K562 (cell line): Measurements from ENCODE around the gene PHF21A. TPM values are rescaled to one million over a fixed set of nuclear protein-coding genes. Genes with fewer than 3 reads are reported as not detected.

Source experiments
- ASH1L ChIP-seq: fragments of 450-650 bp; IDR thresholded peaks from 2 replicates; pipeline ENCODE4 v1.6.1; 2018; ENCODE audit warnings: borderline replicate concordance, mild to moderate bottlenecking, low read depth; ENCODE audit not compliant: partially characterized antibody
- ATF1 ChIP-seq, 2 experiments: fragments of 450-650 bp in 1 of 2; IDR thresholded peaks; 2 replicates each; pipeline ENCODE4 v1.6.1; 2016; ENCODE audit warnings: missing compliant biosample characterization in 1 of 2, missing genetic modification characterization in 1 of 2
- BHLHE40 ChIP-seq: IDR thresholded peaks from 2 replicates; pipeline ENCODE4 v1.6.1; 2011; ENCODE audit warnings: low read length, improper control_type of control experiment
- ETV5 ChIP-seq: sonication (generic); formaldehyde crosslinking; IDR thresholded peaks from 2 replicates; pipeline ENCODE4 v1.4.0; 2020; ENCODE audit warnings: low read depth, mild to moderate bottlenecking, missing genetic modification reagents
- HDAC1 ChIP-seq, 2 experiments: fragments of 450-650 bp; IDR thresholded peaks; 2 replicates each; pipeline ENCODE4 v1.6.1; 2016 to 2017; ENCODE audit warnings: inconsistent platforms in 1 of 2, mild to moderate bottlenecking in 1 of 2, moderate library complexity in 1 of 2
- IRF9 ChIP-seq: fragments of 450-650 bp; IDR thresholded peaks from 2 replicates; pipeline ENCODE4 v1.6.1; 2016; ENCODE audit warnings: missing biosample characterization, missing genetic modification characterization
- KLF6 ChIP-seq: fragments of 250-450 bp; sonication (Bioruptor Pico); IDR thresholded peaks from 2 replicates; pipeline ENCODE4 v1.4.0; 2020; ENCODE audit warnings: mild to moderate bottlenecking, moderate library complexity, borderline replicate concordance
- NR2C2 ChIP-seq, 2 experiments: fragments of 200-800 bp in 1 of 2; sonication (Bioruptor generic) in 1 of 2; sonication (generic) in 1 of 2; formaldehyde crosslinking in 1 of 2; IDR thresholded peaks; 2 replicates each; pipeline versions ENCODE4 v1.6.1 to v1.8.0; 2016 to 2022; ENCODE audit warnings: mild to moderate bottlenecking in 1 of 2, missing compliant biosample characterization in 1 of 2, missing genetic modification characterization in 1 of 2, missing genetic modification reagents in 1 of 2
- POLR2A ChIP-seq: fragments of 450-650 bp; conservative IDR thresholded peaks from 2 replicates; pipeline ENCODE4 v1.6.1; 2016
- POLR2AphosphoS2 ChIP-seq: IDR thresholded peaks from 2 replicates; pipeline ENCODE4 v1.6.1; 2012; ENCODE audit warnings: low read length, improper control_type of control experiment
- POLR2AphosphoS5 ChIP-seq: IDR thresholded peaks from 2 replicates; pipeline ENCODE4 v1.6.1; 2011; ENCODE audit warnings: mild to moderate bottlenecking, low read depth, low read length, moderate library complexity; ENCODE audit not compliant: control insufficient read depth, insufficient read depth
- SIN3A ChIP-seq, 2 experiments: fragments of 150-350 bp in 1 of 2; IDR thresholded peaks; 2 replicates each; pipeline ENCODE4 v1.6.1; 2011 to 2016; ENCODE audit warnings: borderline replicate concordance in 2 of 2, low read depth in 2 of 2, low read length in 2 of 2, mild to moderate bottlenecking in 2 of 2, moderate library complexity in 2 of 2; ENCODE audit not compliant: control insufficient read depth in 1 of 2
- SNRNP70 ChIP-seq: fragments of 200-400 bp; formaldehyde crosslinking; optimal IDR thresholded peaks from 2 replicates; pipeline ENCODE3; 2017; ENCODE audit warnings: low read depth, low read length
- TFAP4 ChIP-seq: sonication (generic); formaldehyde crosslinking; IDR thresholded peaks from 2 replicates; pipeline ENCODE4 v1.8.0; 2022; ENCODE audit warnings: missing genetic modification reagents, mild to moderate bottlenecking, moderate library complexity, borderline replicate concordance
- ZBTB7A ChIP-seq: IDR thresholded peaks from 2 replicates; pipeline ENCODE4 v1.6.1; 2011; ENCODE audit warnings: low read depth, mild to moderate bottlenecking, low read length, moderate library complexity, borderline replicate concordance; ENCODE audit not compliant: control insufficient read depth
- ZFX ChIP-seq: sonication (generic); formaldehyde crosslinking; IDR thresholded peaks from 2 replicates; pipeline ENCODE4 v1.8.0; 2022; ENCODE audit warnings: mild to moderate bottlenecking, missing genetic modification reagents, moderate library complexity
- ZKSCAN8 ChIP-seq: fragments of 200-800 bp; sonication (Bioruptor generic); IDR thresholded peaks from 2 replicates; pipeline ENCODE4 v1.6.1; 2016; ENCODE audit warnings: missing genetic modification characterization, missing compliant biosample characterization
- ZNF133 ChIP-seq: fragments of 250-450 bp; sonication (Bioruptor Pico); IDR thresholded peaks from 2 replicates; pipeline ENCODE4 v1.4.0; 2020; ENCODE audit warnings: mild to moderate bottlenecking
- polyA plus RNA-seq, 8 experiments: library from polyadenylated mRNA; depleted of rRNA in 4 of 8; stranded (reverse) in 5 of 8; unstranded in 3 of 8; fragments of >200 nt; fragmentation: Nextera tagmentation in 2 of 8; fragmentation: Illumina TruSeq in 1 of 8; extraction: Ambion mirVana in 2 of 8; extraction: Trizol in 1 of 8; gene quantifications; 2 replicates each; pipeline versions ENCODE4 v1.2.1 to v1.2.3, GENCODE V29; 2011 to 2014; ENCODE audit warnings: inconsistent platforms in 1 of 8, missing spikeins in 1 of 8
- total RNA-seq, 7 experiments: library from RNA; depleted of rRNA in 6 of 7; stranded (reverse); fragments of >200 nt in 6 of 7; fragmentation: Illumina TruSeq in 2 of 7; extraction: Trizol in 2 of 7; gene quantifications; 2 replicates each; pipeline versions ENCODE4 v1.2.1 to v1.2.3, GENCODE V29; 2011 to 2021; ENCODE audit warnings: low replicate concordance in 1 of 7
- TF ChIP-seq, protein P1 (sequence below): sonication (generic); formaldehyde crosslinking; IDR thresholded peaks from 2 replicates; pipeline ENCODE4 v1.8.1; 2023; ENCODE audit warnings: mild to moderate bottlenecking, missing genetic modification reagents

PHF21A gene
- total and polyA plus RNA-seq, 9 of the 15 experiments (the other 6 are each of a cell fraction or from before 2014, with no cell fraction given): 1.5 to 32.4 (median 10.7) TPM

DNA sequence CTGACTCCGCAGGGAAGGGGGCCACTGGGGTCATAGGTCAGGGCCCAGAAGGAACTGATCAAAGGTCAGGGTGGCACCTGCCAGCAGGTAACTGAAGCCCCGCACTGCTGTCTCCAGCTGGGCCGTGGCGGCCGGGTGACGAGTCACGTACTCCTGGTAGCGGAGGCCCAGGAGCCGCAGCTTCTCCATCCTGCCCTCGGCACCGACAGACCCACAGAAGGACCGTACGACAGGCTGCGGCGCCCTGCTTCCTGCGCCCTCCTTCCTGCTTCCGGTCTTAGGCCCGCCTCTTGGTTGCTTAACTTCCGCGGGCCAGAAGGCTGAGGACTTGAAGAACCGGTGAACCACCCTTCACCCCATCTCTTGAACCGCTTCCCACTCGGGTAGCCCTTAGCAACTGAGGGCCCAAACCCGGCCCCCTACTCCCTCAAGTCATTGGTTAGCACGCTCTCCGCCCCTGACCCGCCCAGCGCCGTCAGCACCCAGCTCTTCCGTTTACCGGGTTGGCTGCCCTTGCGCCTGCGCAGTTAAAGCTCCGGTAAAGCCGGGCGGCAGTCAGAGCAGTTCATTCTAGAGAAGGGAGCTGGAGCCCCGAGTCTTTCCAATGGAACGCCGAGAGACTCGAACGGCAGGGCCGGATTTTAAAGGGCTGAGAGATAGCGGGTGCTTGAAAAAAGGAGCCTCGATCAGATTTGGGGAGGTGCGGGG lies 203.5 kb downstream of the PHF21A start, which contains the start of gene PEX16 (continued):
- TF ChIP-seq IRF9 (peak; percentile 44; the same call in 1 of the 2 replicates), TFAP4 (CRISPR knock-in tag) (peak; percentile 67; the same call in 1 of the 2 replicates), ZBTB7A (0 out of 2 replicates have a peak, but pooled peaks have one; percentile 36), POLR2A (peak; percentile 81), POLR2AphosphoS5 (peak; percentile 61; the same call in 1 of the 2 replicates), ZFX (CRISPR knock-in tag) (peak; percentile 54; the same call in 1 of the 2 replicates), SIN3A (IDR thresholded peaks at IDR 0.05; ENCODE audit: borderline replicate concordance in 2 of 2, control insufficient read depth in 1 of 2, low read depth in 2 of 2, low read length in 2 of 2) (peak; percentile 91 to 92), KLF6 (CRISPR knock-in tag) (no peak), ETV5 (CRISPR knock-in tag) (peak; percentile 75), HDAC1 (IDR thresholded peaks at IDR 0.05) (peak in 1 of 2 experiments; percentile 90; a peak in 2 of 4 replicates), SNRNP70 (no peak), POLR2AphosphoS2 (peak; percentile 45; the same call in 1 of the 2 replicates), BHLHE40 (no peak), NR2C2 (CRISPR knock-in tag; IDR thresholded peaks at IDR 0.05) (peak; percentile 89), NR2C2 (tag; IDR thresholded peaks at IDR 0.05) (peak; percentile 96), ZKSCAN8 (CRISPR knock-in tag) (no peak), ASH1L (peak; percentile 69), ATF1 (CRISPR knock-in tag; IDR thresholded peaks at IDR 0.05) (no peak), ATF1 (tag; IDR thresholded peaks at IDR 0.05) (peak; percentile 78), ZNF133 (CRISPR knock-in tag) (no peak)
- TF ChIP-seq, protein P1, sequence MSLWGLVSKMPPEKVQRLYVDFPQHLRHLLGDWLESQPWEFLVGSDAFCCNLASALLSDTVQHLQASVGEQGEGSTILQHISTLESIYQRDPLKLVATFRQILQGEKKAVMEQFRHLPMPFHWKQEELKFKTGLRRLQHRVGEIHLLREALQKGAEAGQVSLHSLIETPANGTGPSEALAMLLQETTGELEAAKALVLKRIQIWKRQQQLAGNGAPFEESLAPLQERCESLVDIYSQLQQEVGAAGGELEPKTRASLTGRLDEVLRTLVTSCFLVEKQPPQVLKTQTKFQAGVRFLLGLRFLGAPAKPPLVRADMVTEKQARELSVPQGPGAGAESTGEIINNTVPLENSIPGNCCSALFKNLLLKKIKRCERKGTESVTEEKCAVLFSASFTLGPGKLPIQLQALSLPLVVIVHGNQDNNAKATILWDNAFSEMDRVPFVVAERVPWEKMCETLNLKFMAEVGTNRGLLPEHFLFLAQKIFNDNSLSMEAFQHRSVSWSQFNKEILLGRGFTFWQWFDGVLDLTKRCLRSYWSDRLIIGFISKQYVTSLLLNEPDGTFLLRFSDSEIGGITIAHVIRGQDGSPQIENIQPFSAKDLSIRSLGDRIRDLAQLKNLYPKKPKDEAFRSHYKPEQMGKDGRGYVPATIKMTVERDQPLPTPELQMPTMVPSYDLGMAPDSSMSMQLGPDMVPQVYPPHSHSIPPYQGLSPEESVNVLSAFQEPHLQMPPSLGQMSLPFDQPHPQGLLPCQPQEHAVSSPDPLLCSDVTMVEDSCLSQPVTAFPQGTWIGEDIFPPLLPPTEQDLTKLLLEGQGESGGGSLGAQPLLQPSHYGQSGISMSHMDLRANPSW (CRISPR knock-in tag): 0 out of 2 replicates have a peak, but pooled peaks have one; percentile 13
